Bronchial epithelial cell (primary cell): ENCODE measurements around the gene KLK14. TPM values are rescaled to one million over a fixed set of nuclear protein-coding genes. Genes with fewer than 3 reads are reported as not detected.

ENCODE experiments used
- DNase-seq: peaks from one replicate; pipeline ENCODE4 v3.0.0-alpha.2; 2010; ENCODE audit warnings: low read depth
- FAIRE-seq: peaks from 2 replicates; lab custom pipeline; 2011; peaks lifted over from hg19 to GRCh38; lab: Jason Lieb, UNC
- H3K27me3 ChIP-seq: 2 replicates; pipeline ENCODE4 v1.5.1; 2011; ENCODE audit warnings: low read length; ENCODE audit not compliant: control insufficient read depth, insufficient read depth
- H3K36me3 ChIP-seq: 2 replicates; pipeline ENCODE4 v1.5.1; 2011; ENCODE audit warnings: low read length; ENCODE audit not compliant: control insufficient read depth, insufficient read depth
- H3K4me3 ChIP-seq: 2 replicates; pipeline ENCODE4 v1.5.1; 2011; ENCODE audit warnings: mild to moderate bottlenecking, low read depth, low read length, control low read depth
- CTCF ChIP-seq: IDR thresholded peaks from 2 replicates; pipeline ENCODE4 v1.5.1; 2011; ENCODE audit warnings: mild to moderate bottlenecking, moderate library complexity, low read length, control low read depth, inconsistent platforms; ENCODE audit not compliant: insufficient read depth, severe bottlenecking
- total RNA-seq: library from RNA; depleted of rRNA; stranded (reverse); fragments of >200 nt; gene quantifications from 2 replicates; pipeline ENCODE4 v1.2.1, GENCODE V29; 2014

Gene KLK14
- total RNA-seq, 1 donor from 2014 or later = not detected

GRCh38 chr19:51083181-51083580 lies 494 bp upstream of the KLK14 start:
- Histone ChIP-seq H3K36me3 (no peaks in the 10 kb centered on the region), H3K27me3 (no peaks in the 10 kb centered on the region), H3K4me3 (no peak overlapping the region)
- no peak for TF ChIP-seq CTCF
- no peak for DNase-seq
- FAIRE-seq = no peak

- Histone ChIP-seq H3K4me3 (no peak overlapping the region), H3K27me3 (no peaks in the 10 kb centered on the region), H3K36me3 (no peaks in the 10 kb centered on the region)
- FAIRE-seq (no peak), DNase-seq (no peak)
- no peak for TF ChIP-seq CTCF
These were observed 1.2 kb downstream of the KLK14 start for GRCh38 chr19:51081476-51081875.

- DNase-seq (peak; percentile 37), FAIRE-seq (no peak)
- Histone ChIP-seq H3K4me3 (no peak overlapping the region), H3K27me3 (no peaks in the 10 kb centered on the region), H3K36me3 (no peaks in the 10 kb centered on the region)
- TF ChIP-seq CTCF = no peak
These were observed 3.1 kb downstream of the KLK14 start for GRCh38 chr19:51079481-51080110.

GRCh38 chr19:51078731-51079130 lies 4.0 kb downstream of the KLK14 start:
- Histone ChIP-seq H3K27me3 (no peaks in the 10 kb centered on the region), H3K36me3 (no peaks in the 10 kb centered on the region), H3K4me3 (no peak overlapping the region)
- FAIRE-seq (no peak), DNase-seq (no peak)
- no peak for TF ChIP-seq CTCF

- DNase-seq = no peak
- TF ChIP-seq CTCF = no peak
- Histone ChIP-seq H3K4me3 (no peak overlapping the region), H3K36me3 (no peaks in the 10 kb centered on the region), H3K27me3 (no peaks in the 10 kb centered on the region)
- FAIRE-seq = no peak
These were observed 4.6 kb downstream of the KLK14 start for GRCh38 chr19:51078104-51078503.
